ENCODE measurements around the gene KLK2.

Gene KLK2

GRCh38 chr19:50873056-50873455, at the start of gene KLK2:
Gene KLK2, plus strand, starts transcription at chr19:50873439. Its CDS starts 35 bp downstream, at chr19:50873474.
- DNase-seq (ENCODE audit: low read depth), result no peak

- no peak for DNase-seq (ENCODE audit: low read depth)
These were observed 46.6 kb upstream of the KLK2 start for GRCh38 chr19:50826492-50827240.

- no peak for DNase-seq (ENCODE audit: low read depth)
These were observed 45.8 kb upstream of the KLK2 start for GRCh38 chr19:50827476-50827875.

- DNase-seq (ENCODE audit: low read depth), result no peak
These were observed 43.4 kb upstream of the KLK2 start for GRCh38 chr19:50829801-50830200.

GRCh38 chr19:50830266-50831025, 42.8 kb upstream of the KLK2 start:
- DNase-seq (ENCODE audit: low read depth), result no peak

- DNase-seq (ENCODE audit: low read depth), result no peak
These were observed 42.2 kb upstream of the KLK2 start for GRCh38 chr19:50831026-50831396.

GRCh38 chr19:50832666-50833065, 40.6 kb upstream of the KLK2 start:
- no peak for DNase-seq (ENCODE audit: low read depth)

- DNase-seq (ENCODE audit: low read depth), result no peak
These were observed 40.0 kb upstream of the KLK2 start, which contains the start of gene KLK15 for GRCh38 chr19:50833117-50833801. Gene KLK15, minus strand, starts transcription at chr19:50833574. Its CDS starts 2,082 bp downstream, at chr19:50831492.

GRCh38 chr19:50833802-50834167, 39.5 kb upstream of the KLK2 start:
- no peak for DNase-seq (ENCODE audit: low read depth)

GRCh38 chr19:50835103-50835784, 38.0 kb upstream of the KLK2 start:
- DNase-seq (ENCODE audit: low read depth), result peak; percentile 4

- peak; percentile 61 for DNase-seq (ENCODE audit: low read depth)
These were observed 37.3 kb upstream of the KLK2 start for GRCh38 chr19:50835785-50836542.

- DNase-seq (ENCODE audit: low read depth), result no peak
These were observed 36.6 kb upstream of the KLK2 start for GRCh38 chr19:50836543-50837195.

GRCh38 chr19:50837300-50837699, 35.9 kb upstream of the KLK2 start:
- DNase-seq (ENCODE audit: low read depth), result no peak

GRCh38 chr19:50838239-50838638, 35.0 kb upstream of the KLK2 start:
- DNase-seq (ENCODE audit: low read depth), result peak; percentile 17

- DNase-seq (ENCODE audit: low read depth), result no peak
These were observed 33.3 kb upstream of the KLK2 start for GRCh38 chr19:50839712-50840655.

- DNase-seq (ENCODE audit: low read depth), result no peak
These were observed 31.1 kb upstream of the KLK2 start for GRCh38 chr19:50842130-50842529.

- no peak for DNase-seq (ENCODE audit: low read depth)
These were observed 30.0 kb upstream of the KLK2 start for GRCh38 chr19:50843205-50843604.

- no peak for DNase-seq (ENCODE audit: low read depth)
These were observed 29.5 kb upstream of the KLK2 start for GRCh38 chr19:50843701-50844221.

GRCh38 chr19:50844296-50844935, 28.8 kb upstream of the KLK2 start:
- no peak for DNase-seq (ENCODE audit: low read depth)

All from ELR (cell line).